GM21526 (cell line): ENCODE results near the gene ARMH1.

Experiments used
- ATAC-seq: cut with Tn5 transposase; IDR thresholded peaks from one replicate; pipeline ENCODE4 v1.9.1; 2021; ENCODE audit warnings: moderate library complexity; ENCODE audit not compliant: unreplicated experiment, low FRiP score

ARMH1 gene

DNA sequence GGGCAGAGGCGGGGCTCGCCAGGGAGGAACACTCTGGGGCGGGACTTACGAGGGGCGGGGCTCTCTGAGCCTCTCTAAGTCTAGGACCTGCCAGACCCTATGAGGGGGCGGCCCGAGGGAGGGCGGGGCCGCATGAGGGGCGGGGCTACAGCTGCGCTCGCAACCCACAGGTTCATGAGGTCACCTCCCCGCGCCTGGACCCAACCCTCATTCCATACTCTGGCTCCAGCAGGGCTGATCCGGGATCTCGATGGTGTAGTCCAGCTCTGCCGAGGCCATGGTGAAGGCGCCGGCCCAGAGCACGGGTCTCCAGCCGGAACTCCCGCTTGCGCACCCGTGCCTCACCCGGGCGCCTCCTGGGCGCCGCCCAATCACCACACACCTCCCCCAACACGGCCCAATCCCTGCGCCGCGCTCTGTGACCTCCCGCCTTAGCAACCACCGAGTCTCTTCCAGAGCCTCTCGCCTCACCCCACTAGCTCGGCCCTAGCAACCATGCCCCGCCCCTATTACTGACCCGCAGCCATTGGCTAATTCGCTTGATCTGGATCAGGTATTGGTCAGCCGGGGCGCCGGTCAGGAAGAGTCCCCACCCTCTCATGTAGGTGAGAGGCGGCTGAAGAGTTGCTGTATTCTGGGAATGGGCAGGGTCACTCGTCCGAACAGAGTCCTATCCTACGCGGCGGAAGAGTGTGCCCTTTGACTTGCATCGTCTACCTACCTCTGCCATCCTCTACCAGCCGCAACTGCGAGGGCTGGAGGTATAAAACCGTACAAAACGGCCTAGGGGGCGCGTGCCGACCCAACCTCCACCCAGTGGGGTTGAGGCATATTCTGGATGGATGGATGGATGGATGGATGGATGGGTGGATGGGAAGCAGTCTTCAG, at the start of gene ARMH1, which contains the start of gene TMEM53:
Gene ARMH1 (plus strand): TSS at position 602 of the 888 bp plus-strand sequence. CDS start 14,984 bp downstream, outside the sequence.
Gene TMEM53 (minus strand): TSS at position 369 of the 888 bp plus-strand sequence. CDS start 90 bp downstream, at position 279.
- peak; percentile 88 for ATAC-seq

GRCh38 chr1:44625348-44625747, 49.2 kb upstream of the ARMH1 start:
- ATAC-seq, result no peak

DNA sequence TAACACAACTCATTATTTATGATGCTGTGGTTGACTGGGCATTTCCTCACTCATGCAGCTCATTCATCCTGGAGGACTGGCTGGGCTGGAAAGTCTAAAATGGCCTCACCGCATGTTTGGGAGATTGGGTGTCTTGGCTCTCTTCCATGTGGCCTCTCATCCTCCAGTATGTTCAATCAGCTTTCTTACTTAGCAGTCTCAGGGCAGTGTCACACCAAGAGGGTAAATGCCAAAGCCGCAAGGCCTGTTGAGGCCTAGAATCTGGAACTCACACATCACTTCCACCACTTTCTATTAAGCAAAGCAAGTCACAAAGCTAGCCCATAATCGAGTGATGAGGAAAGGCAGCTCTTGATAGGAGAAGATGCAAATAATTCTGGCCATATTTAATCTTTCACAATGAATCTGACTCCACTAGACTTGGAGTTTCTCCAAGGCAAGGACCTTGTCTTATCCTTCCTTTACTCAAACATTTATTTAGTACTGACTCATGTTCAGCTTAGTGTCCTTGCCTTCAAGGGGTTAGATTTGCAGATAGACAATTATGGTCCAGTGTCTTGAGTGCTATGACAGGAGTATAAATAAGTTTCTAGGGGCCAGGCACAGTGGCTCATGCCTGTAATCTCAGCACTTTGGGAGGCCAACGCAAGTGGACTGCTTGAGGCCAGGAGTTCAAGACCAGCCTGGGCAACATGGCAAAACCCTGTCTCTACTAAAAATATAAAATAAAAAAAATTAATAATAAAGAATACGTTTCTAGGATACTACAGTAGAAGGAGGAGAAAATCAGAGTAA, 45.4 kb upstream of the ARMH1 start:
- ATAC-seq, result no peak

DNA sequence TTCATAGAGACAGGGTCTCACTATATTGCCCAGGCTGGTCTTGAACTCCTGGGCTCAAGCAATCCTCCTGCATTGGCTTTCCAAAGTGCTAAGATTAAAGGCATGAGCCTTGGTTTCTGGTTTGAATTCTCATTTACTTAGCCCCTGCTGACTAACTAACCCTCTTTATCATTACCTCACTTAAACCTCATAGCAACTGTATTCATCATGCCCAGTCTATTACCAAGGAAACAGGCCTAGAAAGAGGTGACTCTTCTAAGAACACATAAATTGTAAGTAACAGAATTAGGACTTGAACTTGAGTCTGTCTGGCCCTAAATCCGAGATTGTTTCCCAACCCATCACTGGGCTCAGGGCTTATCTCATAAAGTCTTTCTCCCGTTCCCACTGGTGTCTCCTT, 44.4 kb upstream of the ARMH1 start:
- no peak for ATAC-seq

GRCh38 chr1:44631333-44631646, 43.2 kb upstream of the ARMH1 start:
- peak; percentile 19 for ATAC-seq

GRCh38 chr1:44631647-44632539, 42.6 kb upstream of the ARMH1 start:
- peak; percentile 55 for ATAC-seq

- no peak for ATAC-seq
Observed at GRCh38 chr1:44632598-44632997, 41.9 kb upstream of the ARMH1 start.

- ATAC-seq, result no peak
Observed at GRCh38 chr1:44634606-44635189, 39.8 kb upstream of the ARMH1 start.

DNA sequence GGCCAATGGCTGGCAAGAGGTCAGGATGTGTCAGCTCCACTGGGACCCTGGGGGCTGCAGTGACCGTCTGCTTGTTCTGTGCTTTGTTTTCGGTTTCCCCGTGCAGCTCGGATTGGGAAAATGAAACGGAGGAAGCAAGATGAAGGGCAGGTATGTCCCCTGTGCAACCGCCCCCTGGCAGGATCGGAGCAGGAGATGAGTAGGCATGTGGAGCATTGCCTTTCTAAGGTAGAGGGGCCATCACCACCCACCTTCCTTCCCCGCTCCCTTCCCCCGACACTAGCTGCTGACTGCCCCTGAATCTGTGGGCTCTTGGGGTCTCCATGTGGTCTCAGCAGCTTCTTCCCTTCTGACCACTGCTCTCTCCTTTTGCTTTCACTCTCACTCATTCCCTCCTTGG, 39.1 kb upstream of the ARMH1 start:
- ATAC-seq, result no peak

DNA sequence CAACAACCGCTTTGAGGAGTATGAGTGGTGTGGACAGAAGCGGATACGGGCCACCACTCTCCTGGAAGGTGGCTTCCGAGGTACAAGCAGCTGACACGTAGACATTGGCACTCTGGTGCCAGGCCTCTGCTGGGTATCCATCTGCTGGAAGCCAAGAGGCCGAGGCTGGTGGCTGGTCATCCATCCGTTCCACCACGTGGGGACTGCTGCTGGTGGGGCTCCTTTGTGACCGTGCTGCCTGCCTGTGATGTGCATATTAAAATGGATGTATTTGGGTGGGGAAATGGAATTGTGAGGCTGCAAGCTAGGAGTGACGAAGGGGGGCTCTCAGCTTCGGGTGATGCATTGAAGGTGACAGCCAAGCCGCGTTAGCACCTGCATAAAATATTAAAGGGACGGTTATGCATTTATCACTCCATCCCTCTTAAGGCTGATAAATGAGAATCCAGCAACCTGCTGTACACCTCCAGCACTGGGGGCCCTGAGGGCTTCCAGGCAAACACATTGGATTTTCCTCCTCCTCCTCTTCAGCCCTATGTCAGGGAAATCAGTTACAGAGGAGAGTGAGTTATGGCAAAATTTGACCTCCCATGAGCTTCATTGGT, 38.3 kb upstream of the ARMH1 start:
- ATAC-seq, result no peak

GRCh38 chr1:44636688-44637598, 37.6 kb upstream of the ARMH1 start:
- no peak for ATAC-seq

DNA sequence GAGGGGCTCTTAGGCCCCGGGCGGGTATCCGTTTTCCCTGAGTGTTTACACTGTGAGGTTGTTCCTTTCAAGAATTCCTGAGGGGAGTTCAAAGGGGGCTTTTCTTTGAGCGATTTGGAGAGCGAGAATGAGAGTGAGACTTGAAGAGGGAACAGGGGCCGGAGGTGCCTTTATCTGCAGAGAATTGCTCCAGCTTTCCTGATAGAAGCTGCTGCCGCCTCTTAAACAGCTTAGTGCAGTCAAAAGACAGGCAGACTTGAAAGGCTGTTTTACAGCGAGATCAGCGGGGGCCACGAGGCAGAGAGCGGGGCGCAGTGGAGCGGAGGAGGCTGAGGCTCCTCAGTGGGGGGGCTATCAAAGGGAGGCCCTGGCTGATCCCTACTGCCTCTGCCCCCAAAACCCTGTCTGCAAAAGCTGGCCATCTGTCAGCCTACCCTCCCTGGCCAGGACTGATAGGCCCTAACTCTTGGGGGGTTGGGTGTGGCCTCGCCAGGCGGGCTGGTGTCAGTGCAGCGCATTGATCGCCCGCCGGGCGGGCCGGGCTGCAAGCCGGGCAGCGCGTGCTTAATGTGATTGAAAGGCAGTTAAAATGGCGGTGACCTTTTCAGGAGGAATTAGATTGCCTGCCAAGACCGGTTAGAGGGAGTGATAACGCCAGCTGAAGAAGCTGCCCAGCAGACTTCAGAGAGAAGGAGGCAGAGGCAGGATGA, 36.7 kb upstream of the ARMH1 start:
- no peak for ATAC-seq

- no peak for ATAC-seq
Observed at GRCh38 chr1:44640200-44640853, 34.2 kb upstream of the ARMH1 start.

DNA sequence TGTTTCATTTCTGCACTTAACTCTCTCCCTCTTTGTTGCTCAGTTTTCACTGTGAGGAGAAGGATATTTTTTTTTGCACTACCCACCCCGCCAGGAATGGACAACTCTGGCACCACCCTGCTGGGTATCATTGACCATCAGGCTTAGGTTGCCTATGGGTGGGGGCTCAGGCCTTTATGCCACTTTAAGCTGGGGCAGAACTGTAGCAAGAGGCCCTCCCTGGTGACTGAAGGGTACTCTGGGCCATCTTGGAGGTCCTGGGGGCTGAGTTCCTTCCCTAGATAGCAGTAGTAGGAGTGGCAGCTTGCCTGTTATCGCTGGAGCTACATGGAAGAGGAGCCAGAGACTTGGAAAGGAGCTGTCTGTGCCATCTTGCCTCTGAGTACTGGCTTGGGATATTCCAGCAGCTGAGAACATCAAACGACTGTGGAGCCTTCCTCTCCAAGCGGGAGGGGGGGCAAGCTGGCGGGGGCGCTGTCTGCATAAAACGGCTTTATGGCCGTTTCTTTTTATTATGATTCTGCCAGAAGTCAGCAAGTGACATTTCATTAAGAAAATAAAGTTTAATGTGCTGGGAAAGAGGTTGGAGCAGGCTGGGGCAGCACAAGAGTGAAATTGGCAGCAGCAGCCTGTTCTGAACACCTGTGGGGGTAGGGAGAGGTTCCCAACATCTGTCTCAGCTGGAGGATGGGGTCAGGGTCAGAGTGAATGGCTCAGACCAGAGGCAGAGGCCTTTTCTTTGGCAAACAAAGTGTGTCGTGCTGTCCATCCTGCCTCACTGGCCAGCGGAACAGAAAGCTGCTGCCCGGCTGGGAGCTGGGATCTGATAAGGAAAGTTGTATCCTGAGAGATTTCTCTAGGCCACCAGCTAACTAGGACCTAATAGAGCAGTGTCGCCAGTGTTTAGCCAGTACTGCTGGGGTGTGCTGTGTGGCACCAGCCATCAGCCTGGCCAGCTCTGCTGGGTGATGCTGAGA, 33.1 kb upstream of the ARMH1 start:
- ATAC-seq, result no peak

GRCh38 chr1:44642255-44642654, 32.3 kb upstream of the ARMH1 start:
- ATAC-seq, result no peak

DNA sequence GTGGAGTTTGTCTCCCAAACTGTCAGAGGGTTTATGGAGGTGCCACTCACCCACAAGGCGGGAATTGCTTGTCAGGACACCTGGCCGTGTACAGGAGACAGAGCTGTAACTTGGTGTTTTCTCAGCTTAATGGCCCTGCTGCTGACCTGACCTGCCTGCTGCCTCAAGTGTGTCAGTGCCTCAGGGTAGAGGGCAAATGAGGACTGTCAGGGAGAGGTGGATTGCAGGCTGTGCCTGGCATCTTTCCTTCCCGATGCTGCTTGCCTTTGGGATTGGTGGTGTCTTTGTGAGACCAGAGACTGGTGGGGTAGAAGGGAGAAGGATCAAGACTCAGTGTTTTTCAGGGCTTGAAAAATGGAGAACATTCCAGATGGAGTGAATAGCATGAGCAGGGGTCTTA, 31.6 kb upstream of the ARMH1 start:
- no peak for ATAC-seq
